HG02885 (cell line): ENCODE data around the gene C14orf119.

Experiments used
- ATAC-seq: cut with Tn5 transposase; IDR thresholded peaks from one replicate; pipeline ENCODE4 v1.9.1; 2021; ENCODE audit warnings: mild to moderate bottlenecking; ENCODE audit not compliant: unreplicated experiment, poor library complexity

C14orf119 gene

GRCh38 chr14:23060536-23061260 is 34.6 kb upstream of the C14orf119 start:
- no peak for ATAC-seq

- no peak for ATAC-seq
Measured at GRCh38 chr14:23062002-23062401, 33.3 kb upstream of the C14orf119 start.

- no peak for ATAC-seq
Measured at GRCh38 chr14:23063601-23064000, 31.7 kb upstream of the C14orf119 start.

GRCh38 chr14:23066368-23066767 is 28.9 kb upstream of the C14orf119 start:
- no peak for ATAC-seq

GRCh38 chr14:23066855-23067744 is 28.2 kb upstream of the C14orf119 start:
- ATAC-seq: no peak

GRCh38 chr14:23067847-23068788 is 27.2 kb upstream of the C14orf119 start:
- no peak for ATAC-seq

- peak; percentile 77 for ATAC-seq
Measured at GRCh38 chr14:23068789-23069412, 26.4 kb upstream of the C14orf119 start.

GRCh38 chr14:23069413-23069806 is 25.9 kb upstream of the C14orf119 start:
- no peak for ATAC-seq

GRCh38 chr14:23070262-23071129 is 24.8 kb upstream of the C14orf119 start:
- no peak for ATAC-seq

GRCh38 chr14:23071244-23071920 is 23.9 kb upstream of the C14orf119 start:
- ATAC-seq: peak; percentile 92

GRCh38 chr14:23071921-23072539 is 23.3 kb upstream of the C14orf119 start:
- no peak for ATAC-seq

- ATAC-seq: no peak
Measured at GRCh38 chr14:23074906-23075305, 20.4 kb upstream of the C14orf119 start.

- ATAC-seq: no peak
Measured at GRCh38 chr14:23076785-23077408, 18.4 kb upstream of the C14orf119 start.

- no peak for ATAC-seq
Measured at GRCh38 chr14:23077962-23078361, 17.3 kb upstream of the C14orf119 start.

GRCh38 chr14:23078692-23079116 is 16.6 kb upstream of the C14orf119 start:
- ATAC-seq: no peak

GRCh38 chr14:23079716-23080115 is 15.6 kb upstream of the C14orf119 start:
- no peak for ATAC-seq

GRCh38 chr14:23080474-23080873 is 14.8 kb upstream of the C14orf119 start:
- ATAC-seq: no peak

- ATAC-seq: no peak
Measured at GRCh38 chr14:23085458-23085857, 9.8 kb upstream of the C14orf119 start.
